Uterus (tissue), 4 donors: Measurements from ENCODE around the gene DIAPH3. TPM values are rescaled to one million over a fixed set of nuclear protein-coding genes. Genes with fewer than 3 reads are reported as not detected.
"Not testable (repeated sequence)": the region's sequence is repeated elsewhere in the genome, so short reads cannot be mapped to it uniquely, and the experiment has no call there.

Experiments
- DNase-seq, 2 donors: peaks; one replicate each; pipeline ENCODE4 v3.0.0-alpha.2; 2019 to 2020
- H3K27ac ChIP-seq, 2 donors: fragments of 200-600 bp; sonication (generic); 1 replicate in 1 of 2; 2 replicates in 1 of 2; pipeline ENCODE4 v1.5.1; 2016 to 2018
- H3K27me3 ChIP-seq, 2 donors: fragments of 200-600 bp; sonication (generic); one replicate each; pipeline ENCODE4 v1.5.1; 2018 to 2019; ENCODE audit warnings: control low read depth in 1 of 2
- H3K36me3 ChIP-seq, 2 donors: fragments of 200-600 bp; sonication (generic); one replicate each; pipeline ENCODE4 v1.5.1; 2019; ENCODE audit warnings: control low read depth in 1 of 2
- H3K4me1 ChIP-seq, 2 donors: fragments of 200-600 bp; sonication (generic); one replicate each; pipeline ENCODE4 v1.5.1; 2018 to 2019; ENCODE audit warnings: control low read depth in 1 of 2
- H3K4me3 ChIP-seq, 2 donors: fragments of 200-600 bp; sonication (generic); 1 replicate in 1 of 2; 2 replicates in 1 of 2; pipeline ENCODE4 v1.5.1; 2018 to 2019; ENCODE audit warnings: mild to moderate bottlenecking in 1 of 2
- H3K9me3 ChIP-seq, 2 donors: fragments of 200-600 bp; sonication (generic); one replicate each; pipeline ENCODE4 v1.5.1; 2019; ENCODE audit warnings: control low read depth in 1 of 2
- CTCF ChIP-seq, 4 experiments: fragments of 200-600 bp in 2 of 4; fragments of 450-650 bp in 2 of 4; sonication (generic) in 2 of 4; IDR thresholded peaks; one replicate each; pipeline ENCODE4 v1.5.1; 2016 to 2019; ENCODE audit warnings: antibody characterized with exemption in 4 of 4, mild to moderate bottlenecking in 2 of 4, moderate library complexity in 1 of 4
- POLR2A ChIP-seq, 2 donors: fragments of 450-650 bp; IDR thresholded peaks; one replicate each; pipeline ENCODE4 v1.6.1; 2016; ENCODE audit warnings: antibody characterized with exemption in 2 of 2, mild to moderate bottlenecking in 1 of 2, moderate library complexity in 1 of 2
- intact Hi-C: fragments of 100-400 bp; cut with DNase I; formaldehyde crosslinking; loops from one replicate; pipeline ENCODE4 v1.15.1; 2023; ENCODE audit warnings: low total_unique reads
- total RNA-seq, 4 donors: library from RNA; depleted of rRNA in 3 of 4; stranded (reverse); fragments of >200 nt in 3 of 4; gene quantifications; one replicate each; pipeline versions ENCODE4 v1.1.0 to v1.2.4, GENCODE V29; 2014 to 2023
- donor health status: DM: yes; HTN: yes; CAD: no.

DIAPH3 gene
- total RNA-seq, 4 donors from 2014 or later = 11.4 TPM; not detected in 3

GRCh38 chr13:60095300-60095699 is 68.4 kb downstream of the DIAPH3 start:
- H3K9me3 ChIP-seq = no peaks in the 10 kb centered on the region
- no peak overlapping the region for H3K4me3 ChIP-seq
- H3K27me3 ChIP-seq = no peaks in the 10 kb centered on the region
- H3K36me3 ChIP-seq = no peaks in the 10 kb centered on the region
- H3K27ac ChIP-seq = no peak overlapping the region
- TF ChIP-seq POLR2A (IDR thresholded peaks at IDR 0.05) = no peak
- no peak for TF ChIP-seq CTCF (IDR thresholded peaks at IDR 0.05)
- DNase-seq = no peak
- H3K4me1 ChIP-seq = no peaks in the 10 kb centered on the region
- intact Hi-C loops = no loop called here

DNA sequence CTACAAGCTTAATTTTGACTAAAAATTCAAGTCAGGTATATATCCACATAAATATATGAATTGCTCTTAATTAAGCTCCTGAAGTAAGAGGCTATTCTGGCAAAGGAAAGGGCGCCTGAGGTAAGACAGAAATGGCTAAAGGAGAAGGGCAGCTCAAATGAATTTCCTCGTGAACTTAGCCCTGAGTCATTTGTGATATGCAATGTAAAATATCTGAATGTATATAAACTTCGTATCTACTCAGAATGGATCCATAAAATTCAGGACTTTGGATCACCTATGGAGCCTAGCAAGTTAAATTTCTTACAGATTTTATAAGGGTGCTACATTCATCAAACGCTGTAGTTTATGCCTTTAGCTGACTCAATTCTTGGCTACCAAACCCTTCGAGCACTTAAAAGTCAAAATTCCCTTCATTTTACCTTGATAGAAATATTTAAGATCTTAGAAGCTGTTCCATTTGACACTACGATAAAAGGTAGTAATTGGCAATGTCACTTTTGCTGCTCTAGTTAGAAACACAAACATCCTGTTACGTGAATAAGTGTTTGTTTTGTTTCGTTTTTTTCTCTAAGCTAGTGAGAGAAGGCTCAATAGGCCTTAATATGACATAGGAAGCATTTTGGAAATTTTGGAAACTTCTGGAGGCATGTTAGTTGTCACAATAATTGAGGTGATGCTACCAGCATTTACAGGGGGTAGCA is 69.2 kb downstream of the DIAPH3 start:
- DNase-seq = no peak
- TF ChIP-seq POLR2A (IDR thresholded peaks at IDR 0.05) (no peak), CTCF (IDR thresholded peaks at IDR 0.05) (no peak)
- Histone ChIP-seq H3K27ac (no peak overlapping the region), H3K27me3 (no peaks in the 10 kb centered on the region), H3K4me3 (no peak overlapping the region), H3K36me3 (no peaks in the 10 kb centered on the region), H3K9me3 (no peaks in the 10 kb centered on the region), H3K4me1 (no peaks in the 10 kb centered on the region)
- intact Hi-C loops = no loop called here

- TF ChIP-seq CTCF (IDR thresholded peaks at IDR 0.05) (no peak), POLR2A (IDR thresholded peaks at IDR 0.05) (no peak)
- DNase-seq = no peak
- no peak overlapping the region for H3K27ac ChIP-seq
- no peak overlapping the region for H3K4me3 ChIP-seq
- no peaks in the 10 kb centered on the region for H3K9me3 ChIP-seq
- no peaks in the 10 kb centered on the region for H3K36me3 ChIP-seq
- no peaks in the 10 kb centered on the region for H3K4me1 ChIP-seq
- intact Hi-C loops = no loop called here
- no peaks in the 10 kb centered on the region for H3K27me3 ChIP-seq
Observed at GRCh38 chr13:60093425-60094019, 70.2 kb downstream of the DIAPH3 start.

DNA sequence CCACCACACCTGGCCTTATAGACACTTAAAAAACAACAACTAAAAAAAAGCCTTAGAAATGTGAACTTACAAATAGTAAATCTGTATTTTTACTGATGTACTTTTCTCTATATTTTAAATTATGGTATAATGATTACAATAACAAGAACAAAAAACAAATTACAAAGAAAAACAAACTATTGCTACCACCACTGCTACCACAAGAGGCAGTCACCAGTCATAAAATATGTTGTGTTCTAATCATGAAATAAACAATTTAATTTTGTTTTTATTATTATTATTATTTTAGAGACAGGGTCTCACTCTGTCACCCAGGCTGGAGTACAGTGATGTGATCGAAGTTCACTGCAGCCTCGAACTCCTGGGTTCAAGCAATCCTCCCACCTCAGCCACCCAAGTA is 72.2 kb downstream of the DIAPH3 start:
- Histone ChIP-seq H3K27ac (no peak overlapping the region), H3K36me3 (peaks cover 0 to under 1% of the 10 kb centered on the region in 2 donors), H3K27me3 (no peaks in the 10 kb centered on the region), H3K4me3 (no peak overlapping the region), H3K9me3 (no peaks in the 10 kb centered on the region), H3K4me1 (no peaks in the 10 kb centered on the region)
- intact Hi-C loops = no loop called here
- TF ChIP-seq POLR2A (IDR thresholded peaks at IDR 0.05) (no peak), CTCF (IDR thresholded peaks at IDR 0.05) (no peak)
- DNase-seq = no peak

- no peak overlapping the region for H3K27ac ChIP-seq
- H3K36me3 ChIP-seq = peaks cover 0 to 2% of the 10 kb centered on the region in 2 donors
- DNase-seq = no peak
- intact Hi-C loops = no loop called here
- no peaks in the 10 kb centered on the region for H3K9me3 ChIP-seq
- no peak for TF ChIP-seq POLR2A (IDR thresholded peaks at IDR 0.05)
- no peak for TF ChIP-seq CTCF (IDR thresholded peaks at IDR 0.05)
- no peaks in the 10 kb centered on the region for H3K4me1 ChIP-seq
- H3K27me3 ChIP-seq = no peaks in the 10 kb centered on the region
- no peak overlapping the region for H3K4me3 ChIP-seq
Observed at GRCh38 chr13:60090574-60090973, 73.2 kb downstream of the DIAPH3 start.

- H3K9me3 ChIP-seq, H3K4me3 ChIP-seq, H3K36me3 ChIP-seq, H3K27me3 ChIP-seq, intact Hi-C loops, H3K27ac ChIP-seq, H3K4me1 ChIP-seq, DNase-seq: not testable (repeated sequence)
Observed at GRCh38 chr13:60083780-60084179, 79.9 kb downstream of the DIAPH3 start.
